ENCODE data around the gene TLCD1.

The TLCD1 gene

DNA sequence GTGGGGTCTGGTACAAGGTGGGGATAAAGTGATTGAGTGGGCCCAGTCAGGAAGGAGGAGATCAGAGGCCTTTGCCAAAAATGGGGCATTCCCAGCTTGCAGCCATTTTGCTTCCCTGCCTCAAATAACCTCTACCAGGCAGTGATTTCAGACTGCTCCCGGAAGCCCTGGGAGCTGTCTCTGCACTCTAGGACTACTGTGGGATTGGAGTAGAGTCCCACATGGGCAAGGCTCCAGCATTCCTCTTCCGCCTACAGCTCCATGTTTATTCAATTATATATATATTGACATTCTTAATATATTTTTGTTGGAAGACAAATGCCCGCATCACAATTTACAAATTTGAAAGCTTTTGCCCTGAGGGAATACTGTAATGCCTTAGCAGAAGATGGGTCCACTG is 50.5 kb downstream of the TLCD1 start:
- DNase-seq = no peak

Data from stimulated activated CD4-positive, alpha-beta T cell treated with anti-CD3 and anti-CD28 coated beads, Interleukin-2, amount 100 ng/mL, for 48 hours (primary cell).